Activated CD8-positive, alpha-beta memory T cell treated with anti-CD3 and anti-CD28 coated beads, Interleukin-2, amount 10 ng/mL, durations not matched to agents 7 days and 5 days (primary cell): ENCODE results near the gene CABP7. TPM values are rescaled to one million over a fixed set of nuclear protein-coding genes. Genes with fewer than 3 reads are reported as not detected.

Experiments
- ATAC-seq: fragments of 150-1000 bp; cut with Tn5 transposase; one replicate; pipeline ENCODE4 v1.10.0; 2021; ENCODE audit warnings: moderate library complexity
- CTCF ChIA-PET: fragments of 350-600 bp; sonication (Branson Sonifier 250); formaldehyde crosslinking; loops from one replicate; lab custom pipeline; 2021; ENCODE audit warnings: antibody characterized with exemption; lab: Charles Lee
- DNase-seq: peaks from one replicate; pipeline ENCODE4 v3.0.0-alpha.2; 2020
- H3K27ac Mint-ChIP-seq: one replicate; pipeline ENCODE4 v1.8.0; 2021; ENCODE audit warnings: mild to moderate bottlenecking, mixed read lengths
- H3K27me3 Mint-ChIP-seq: one replicate; pipeline ENCODE4 v1.8.0; 2021; ENCODE audit warnings: mixed read lengths
- H3K36me3 Mint-ChIP-seq: one replicate; pipeline ENCODE4 v1.8.0; 2021; ENCODE audit warnings: mild to moderate bottlenecking, mixed read lengths
- H3K4me1 Mint-ChIP-seq: one replicate; pipeline ENCODE4 v1.8.0; 2021; ENCODE audit warnings: mixed read lengths
- H3K4me3 Mint-ChIP-seq: one replicate; pipeline ENCODE4 v1.8.0; 2021; ENCODE audit warnings: mild to moderate bottlenecking, moderate library complexity, mixed read lengths
- H3K9me3 Mint-ChIP-seq: one replicate; pipeline ENCODE4 v1.8.0; 2022; ENCODE audit warnings: low read depth, mixed read lengths
- total RNA-seq, 2 experiments: library from RNA; stranded (reverse); gene quantifications; one replicate each; pipeline ENCODE4 v1.2.3, GENCODE V29; 2021

The CABP7 gene
- total RNA-seq, 2 experiments from 2014 or later, result not detected

DNA sequence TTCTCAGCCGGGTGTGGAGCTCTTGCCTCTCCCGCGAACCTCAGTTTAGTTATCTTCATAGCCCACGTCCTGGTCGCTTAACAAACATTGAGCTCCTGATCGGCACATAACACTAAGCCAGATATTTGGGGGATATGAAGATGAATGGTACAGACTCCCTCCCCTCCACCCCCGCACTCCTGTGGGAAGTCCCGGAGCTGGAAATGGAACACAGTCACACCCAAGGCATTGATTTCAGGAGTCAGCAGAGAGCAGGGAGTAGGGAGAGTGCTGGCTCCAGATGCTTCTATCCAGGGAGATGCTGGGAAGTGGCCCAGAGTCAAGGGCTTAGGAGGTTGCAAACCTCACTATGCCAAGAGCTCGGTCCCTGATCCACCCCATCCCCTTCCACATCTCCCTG, 26.1 kb upstream of the CABP7 start:
- ATAC-seq, result no peak

DNA sequence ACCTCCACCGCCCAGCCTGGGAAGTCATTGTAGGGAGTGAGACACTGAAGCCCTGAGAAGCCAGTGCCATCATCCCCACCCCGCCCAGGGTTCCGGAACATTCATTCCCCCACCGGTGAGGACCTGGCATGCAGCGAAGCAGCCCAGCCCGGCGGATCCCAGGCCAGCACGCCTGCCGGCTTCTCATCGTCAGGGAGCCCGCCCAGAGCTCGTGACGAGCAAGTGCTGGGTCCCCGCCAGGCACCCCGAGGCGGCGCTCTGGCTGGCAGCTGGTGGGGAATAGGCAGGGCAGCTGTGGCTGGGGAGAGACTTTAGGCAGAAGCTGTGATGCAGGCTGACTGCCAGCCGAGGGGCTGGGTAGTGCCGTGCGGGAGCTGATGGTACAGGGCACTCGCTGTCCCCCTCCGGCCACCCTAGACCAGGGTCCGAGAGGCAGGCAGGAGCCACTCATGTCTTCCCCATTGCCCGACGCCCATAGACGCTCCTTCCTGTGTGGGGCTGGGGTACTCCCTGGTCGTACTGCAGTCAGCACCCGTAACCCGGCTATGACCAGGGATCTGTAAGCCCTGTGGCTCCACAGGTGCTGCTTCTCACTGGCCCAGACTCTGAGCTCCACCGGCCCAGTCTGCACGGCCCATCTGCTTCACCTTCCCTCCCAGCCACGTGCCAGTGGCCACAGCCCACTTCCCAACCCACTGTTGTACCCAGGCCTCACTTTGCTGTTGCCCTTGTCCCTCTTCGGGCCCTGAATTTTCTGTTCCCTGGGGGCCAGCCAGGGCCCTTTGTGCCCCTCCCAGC, 24.5 kb upstream of the CABP7 start:
- no peak overlapping the region for H3K27ac Mint-ChIP-seq
- no peak overlapping the region for H3K4me3 Mint-ChIP-seq
- H3K4me1 Mint-ChIP-seq, result no peaks in the 10 kb centered on the region
- H3K36me3 Mint-ChIP-seq, result peaks cover 5% of the 10 kb centered on the region
- CTCF ChIA-PET, result interaction anchor here (1.2 kb wide), 1 partner anchor 393 kb away, joined by 3 read pairs; no protein-coding TSS in a partner anchor
- ATAC-seq (no peak), DNase-seq (no peak)
- no peaks in the 10 kb centered on the region for H3K27me3 Mint-ChIP-seq
- no peaks in the 10 kb centered on the region for H3K9me3 Mint-ChIP-seq

More for the DNA sequence above, 26.1 kb upstream of the CABP7 start:
- Mint-ChIP-seq H3K9me3 (no peaks in the 10 kb centered on the region), H3K4me3 (no peak overlapping the region), H3K27me3 (no peaks in the 10 kb centered on the region), H3K4me1 (no peaks in the 10 kb centered on the region), H3K36me3 (peaks cover 5% of the 10 kb centered on the region), H3K27ac (no peak overlapping the region)
- CTCF ChIA-PET, result no interaction called here
- no peak for DNase-seq

DNA sequence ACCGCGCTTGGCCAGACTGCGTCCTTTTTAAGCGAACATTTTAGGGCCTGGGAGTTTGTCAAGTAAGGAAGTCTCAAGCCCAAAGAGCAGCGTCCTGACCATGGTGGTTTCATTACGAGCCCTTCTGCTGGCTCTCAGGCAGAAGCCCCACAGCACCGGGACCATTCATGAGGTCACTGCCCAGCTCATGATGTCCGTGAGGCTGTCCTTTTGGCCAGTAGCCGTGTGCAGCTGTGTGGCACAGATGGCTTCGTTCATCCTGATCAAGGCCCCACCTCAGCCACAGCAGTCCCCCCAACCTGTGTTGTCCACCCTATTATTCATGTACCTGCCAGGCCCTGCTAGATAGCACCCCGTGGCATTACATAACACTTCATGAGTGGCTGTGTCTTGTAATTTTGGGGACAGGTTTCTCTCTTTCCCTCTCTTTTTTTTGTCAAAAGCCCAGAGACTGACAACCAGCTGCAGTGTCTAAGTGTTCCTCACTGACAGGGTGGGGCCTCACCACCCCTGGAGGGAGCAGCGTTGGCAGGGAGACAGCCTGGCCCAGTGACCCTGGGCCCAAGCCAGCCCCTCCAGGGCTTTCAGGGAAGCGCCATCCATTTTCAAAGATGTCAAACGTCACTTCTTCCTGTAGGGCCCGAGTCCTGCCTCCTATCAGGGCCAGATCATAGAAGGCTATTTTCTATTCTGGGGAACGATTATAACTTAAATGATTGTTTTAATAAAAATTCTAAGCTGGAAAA, 21.8 kb upstream of the CABP7 start:
- Mint-ChIP-seq H3K4me3 (no peak overlapping the region), H3K27me3 (peaks cover 4% of the 10 kb centered on the region), H3K36me3 (peaks cover 5% of the 10 kb centered on the region), H3K27ac (no peak overlapping the region), H3K4me1 (peaks cover 7% of the 10 kb centered on the region), H3K9me3 (no peaks in the 10 kb centered on the region)
- ATAC-seq (no peak), DNase-seq (no peak)
- CTCF ChIA-PET, result no interaction called here

DNA sequence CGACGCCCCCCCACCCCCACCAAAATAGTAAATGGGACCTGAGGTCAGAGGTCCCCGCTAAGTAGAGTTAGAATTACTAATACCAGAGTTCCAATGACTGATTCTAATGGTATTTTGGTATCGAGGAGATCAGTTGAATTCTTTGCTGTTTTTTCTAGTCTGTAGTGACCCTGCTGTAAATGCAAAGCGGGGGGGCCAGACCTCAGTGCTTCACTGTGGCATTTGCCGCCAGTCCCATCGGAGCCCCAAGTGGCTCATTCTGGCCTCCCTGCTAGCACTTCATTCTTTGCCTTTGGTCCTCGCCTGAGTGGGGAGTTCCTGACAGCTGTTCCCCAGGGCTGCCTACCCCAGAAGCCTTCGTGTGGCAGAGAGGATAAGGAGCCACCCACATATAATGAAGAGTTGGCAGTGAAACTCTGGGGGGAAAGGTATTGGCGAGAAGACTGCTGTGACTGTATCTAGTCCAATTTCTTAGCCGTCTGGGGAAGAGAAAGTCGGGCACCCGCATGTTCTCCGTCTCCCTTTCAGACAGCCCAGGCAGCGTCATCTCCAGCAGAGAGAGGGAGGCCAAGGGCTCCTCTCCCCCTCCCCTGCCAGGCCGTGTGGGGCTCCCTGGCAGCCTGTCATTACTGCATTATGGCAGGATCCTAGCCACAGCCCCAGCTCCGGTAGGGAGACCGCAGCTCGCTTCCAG, 19.4 kb upstream of the CABP7 start:
- ATAC-seq (no peak), DNase-seq (no peak)
- Mint-ChIP-seq H3K9me3 (no peaks in the 10 kb centered on the region), H3K4me1 (peaks cover 7% of the 10 kb centered on the region), H3K4me3 (no peak overlapping the region), H3K27me3 (peaks cover 10% of the 10 kb centered on the region), H3K27ac (no peak overlapping the region), H3K36me3 (peaks cover 3% of the 10 kb centered on the region)
- CTCF ChIA-PET, result interaction anchor here (1.3 to 2.1 kb wide), 2 partner anchors 16 to 305 kb away, joined by 3 to 9 read pairs; no protein-coding TSS in a partner anchor

DNA sequence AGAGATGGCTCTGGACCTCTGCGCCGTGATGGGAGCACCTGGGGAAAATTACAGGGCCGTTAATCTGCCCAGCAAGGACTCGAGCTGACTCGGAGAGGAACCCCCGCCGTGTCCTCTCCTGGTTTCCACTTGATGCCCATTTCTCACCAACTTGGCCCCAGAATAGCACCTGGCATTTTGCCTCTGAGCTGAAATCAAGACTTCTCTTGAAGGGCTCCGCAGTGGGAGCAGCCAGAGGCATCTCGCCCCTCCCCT, 19.0 kb upstream of the CABP7 start:
- no peak overlapping the region for H3K4me3 Mint-ChIP-seq
- no peak for ATAC-seq
- peaks cover 7% of the 10 kb centered on the region for H3K4me1 Mint-ChIP-seq
- no peak overlapping the region for H3K27ac Mint-ChIP-seq
- no peaks in the 10 kb centered on the region for H3K36me3 Mint-ChIP-seq
- no peaks in the 10 kb centered on the region for H3K9me3 Mint-ChIP-seq
- no peak for DNase-seq
- CTCF ChIA-PET, result interaction anchor here (0.8 to 2.1 kb wide), 3 partner anchors 17 to 388 kb away, joined by 3 to 9 read pairs (median 4); no protein-coding TSS in a partner anchor
- peaks cover 10% of the 10 kb centered on the region for H3K27me3 Mint-ChIP-seq

DNA sequence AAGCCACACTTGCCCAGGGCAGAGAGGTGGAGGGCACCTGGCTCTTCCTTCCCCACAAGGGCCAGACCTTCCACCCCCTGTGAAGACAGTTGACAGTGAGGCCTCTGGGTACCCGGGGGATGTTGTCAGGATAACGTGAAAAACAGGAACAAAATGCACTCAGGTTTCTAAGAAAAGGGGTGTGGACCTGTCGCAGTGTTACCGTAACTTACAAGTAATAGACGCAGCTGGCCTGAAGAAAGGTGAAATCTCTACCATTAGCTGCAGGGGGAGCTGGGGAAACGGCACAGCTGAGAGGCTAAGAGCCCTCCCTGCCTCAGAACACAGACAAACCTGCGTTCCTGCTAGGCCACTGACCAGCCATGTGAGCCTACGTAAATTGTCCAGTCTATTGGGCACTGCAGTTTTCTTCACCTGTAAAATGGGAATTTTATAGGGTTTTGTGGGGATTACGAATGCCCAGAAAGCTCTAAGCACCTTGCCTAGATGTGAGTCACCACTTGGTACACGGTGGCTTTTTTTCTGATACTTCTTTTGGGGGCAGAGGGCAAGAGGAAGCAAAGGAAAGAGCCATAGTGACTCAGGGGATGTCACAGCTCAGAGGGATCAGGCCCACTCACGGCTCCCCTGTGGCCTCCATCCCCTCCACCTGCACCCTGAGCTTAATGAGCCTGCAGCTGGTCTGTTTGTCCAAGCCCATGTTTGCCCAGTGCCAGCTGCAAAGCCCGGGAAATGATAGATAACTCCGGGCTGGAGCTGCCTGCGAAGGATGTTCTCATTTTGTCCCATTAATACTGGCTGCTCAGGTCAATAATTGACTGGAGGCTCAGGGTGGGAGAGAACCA, 18.4 kb upstream of the CABP7 start:
- ATAC-seq, result peak; percentile 43
- Mint-ChIP-seq H3K4me1 (peaks cover 7% of the 10 kb centered on the region), H3K36me3 (no peaks in the 10 kb centered on the region), H3K4me3 (no peak overlapping the region), H3K9me3 (no peaks in the 10 kb centered on the region), H3K27ac (no peak overlapping the region), H3K27me3 (peaks cover 14% of the 10 kb centered on the region)
- CTCF ChIA-PET, result interaction anchor here (0.8 to 2.1 kb wide), 4 partner anchors 12 to 388 kb away, joined by 3 to 9 read pairs (median 4); no protein-coding TSS in a partner anchor
- DNase-seq, result no peak

DNA sequence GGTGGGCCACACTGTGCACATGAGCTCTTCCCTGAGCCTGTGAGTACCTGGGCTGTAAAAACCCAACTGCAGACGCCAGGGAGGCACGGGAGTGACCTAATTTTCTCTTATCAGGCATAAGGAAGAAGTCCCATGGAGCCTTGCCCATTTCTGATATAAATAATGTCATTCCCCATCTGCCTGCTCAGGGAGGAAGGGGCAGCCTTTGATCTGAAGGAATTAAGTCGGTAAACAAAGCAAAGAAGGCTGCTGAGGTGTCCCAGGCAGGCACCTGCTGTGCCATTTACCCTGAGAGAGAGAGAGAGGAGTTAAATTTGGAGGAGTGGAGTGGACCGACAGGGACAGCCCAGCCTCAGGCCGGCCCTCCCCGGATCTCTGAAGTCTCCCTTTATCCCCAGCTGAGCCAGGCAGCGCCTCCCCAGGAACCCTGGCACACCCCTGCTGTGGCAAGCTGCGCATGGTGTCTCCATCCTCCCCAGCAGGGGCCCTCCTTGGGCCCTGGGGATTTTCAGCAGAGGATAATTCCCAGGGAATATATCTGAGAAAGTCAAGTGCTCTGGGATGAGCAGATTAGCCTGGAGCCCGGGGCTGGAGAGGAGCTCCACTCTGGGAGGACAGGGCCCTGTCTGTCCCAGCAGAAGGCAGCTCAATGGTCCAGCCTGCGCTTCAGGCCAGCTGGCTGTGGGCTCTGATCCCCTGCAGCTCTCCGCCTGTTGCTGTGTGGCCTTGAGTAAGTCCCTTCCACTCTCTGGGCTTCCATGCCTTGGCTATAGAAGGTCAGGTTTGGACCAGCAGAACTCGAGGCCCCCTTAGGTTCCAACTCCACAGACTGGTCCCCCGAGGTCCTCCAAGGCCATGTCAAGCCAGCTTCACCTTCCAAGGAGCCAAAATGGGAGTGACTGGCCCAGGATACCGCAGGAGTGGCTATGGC, 17.5 kb upstream of the CABP7 start:
- no peak for DNase-seq
- Mint-ChIP-seq H3K27me3 (peaks cover 14% of the 10 kb centered on the region), H3K4me3 (no peak overlapping the region), H3K4me1 (peaks cover 7% of the 10 kb centered on the region), H3K27ac (no peak overlapping the region), H3K36me3 (no peaks in the 10 kb centered on the region), H3K9me3 (no peaks in the 10 kb centered on the region)
- no peak for ATAC-seq
- CTCF ChIA-PET, result interaction anchor here (0.9 to 2.1 kb wide), 2 partner anchors 12 to 303 kb away, joined by 4 to 9 read pairs; no protein-coding TSS in a partner anchor

DNA sequence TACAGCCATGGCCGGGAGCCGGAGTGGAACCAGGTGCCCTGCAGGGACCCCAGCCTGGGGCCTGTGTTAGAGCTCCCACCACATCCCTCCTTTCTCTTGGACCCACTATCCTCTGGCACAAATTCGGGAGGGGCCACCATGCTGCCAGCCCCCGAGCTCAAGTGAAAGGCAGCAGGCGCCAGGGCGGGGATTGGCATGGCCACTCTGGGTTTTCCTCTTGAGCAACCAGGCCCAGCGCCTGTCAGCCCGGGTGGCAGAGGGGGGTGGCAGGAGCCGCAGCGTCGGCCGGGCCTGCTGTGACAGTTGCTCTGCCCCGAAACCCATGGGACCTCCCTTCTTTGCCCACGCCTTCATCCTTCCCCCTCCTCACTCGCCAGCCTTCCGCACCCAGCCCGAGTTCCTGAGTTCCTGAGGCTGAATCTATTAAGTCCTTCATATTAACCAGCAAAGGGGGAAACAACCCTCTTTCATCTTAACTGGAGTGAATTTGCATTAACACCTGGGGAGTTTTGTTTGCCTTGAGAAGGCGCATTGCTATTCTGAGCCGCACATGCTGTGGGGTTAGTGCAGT, 16.8 kb upstream of the CABP7 start:
- DNase-seq (no peak), ATAC-seq (no peak)
- Mint-ChIP-seq H3K9me3 (no peaks in the 10 kb centered on the region), H3K4me3 (no peak overlapping the region), H3K36me3 (no peaks in the 10 kb centered on the region), H3K27ac (no peak overlapping the region), H3K27me3 (peaks cover 14% of the 10 kb centered on the region), H3K4me1 (peaks cover 7% of the 10 kb centered on the region)
- CTCF ChIA-PET, result no interaction called here

DNA sequence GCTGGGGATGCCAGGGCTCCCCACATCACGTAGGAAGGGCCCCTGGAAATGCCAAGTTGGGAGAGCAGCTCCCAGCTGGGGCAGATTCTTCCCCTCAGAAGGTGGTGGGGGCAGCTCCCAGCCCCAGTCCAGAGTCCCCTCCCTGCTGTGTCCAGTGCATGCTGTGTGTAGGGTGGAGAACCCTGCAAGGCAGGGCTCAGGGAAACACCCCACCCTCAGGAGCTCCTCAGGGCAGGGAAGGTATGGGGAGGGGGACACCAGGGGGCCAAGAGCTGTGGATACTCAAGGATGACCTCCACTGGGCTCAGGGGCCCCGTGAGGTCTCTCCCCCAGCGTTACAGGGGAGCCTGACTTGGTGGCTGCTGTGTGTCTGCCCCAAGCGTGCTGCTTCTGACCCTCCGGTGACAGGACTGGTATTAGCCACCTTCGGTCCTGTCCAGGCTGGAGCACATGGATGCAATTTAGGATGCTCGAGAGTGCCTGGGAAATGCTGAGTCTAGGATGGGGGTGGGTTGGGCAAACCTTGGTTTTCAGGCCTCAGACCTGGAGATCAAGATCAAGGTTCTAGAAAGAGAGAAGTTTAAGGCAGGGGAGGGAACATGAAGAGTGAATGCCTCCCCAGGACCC, 16.1 kb upstream of the CABP7 start:
- CTCF ChIA-PET, result no interaction called here
- Mint-ChIP-seq H3K9me3 (no peaks in the 10 kb centered on the region), H3K27me3 (peaks cover 14% of the 10 kb centered on the region), H3K36me3 (no peaks in the 10 kb centered on the region), H3K4me1 (peaks cover 7% of the 10 kb centered on the region), H3K27ac (no peak overlapping the region), H3K4me3 (no peak overlapping the region)
- no peak for ATAC-seq
- DNase-seq, result no peak

DNA sequence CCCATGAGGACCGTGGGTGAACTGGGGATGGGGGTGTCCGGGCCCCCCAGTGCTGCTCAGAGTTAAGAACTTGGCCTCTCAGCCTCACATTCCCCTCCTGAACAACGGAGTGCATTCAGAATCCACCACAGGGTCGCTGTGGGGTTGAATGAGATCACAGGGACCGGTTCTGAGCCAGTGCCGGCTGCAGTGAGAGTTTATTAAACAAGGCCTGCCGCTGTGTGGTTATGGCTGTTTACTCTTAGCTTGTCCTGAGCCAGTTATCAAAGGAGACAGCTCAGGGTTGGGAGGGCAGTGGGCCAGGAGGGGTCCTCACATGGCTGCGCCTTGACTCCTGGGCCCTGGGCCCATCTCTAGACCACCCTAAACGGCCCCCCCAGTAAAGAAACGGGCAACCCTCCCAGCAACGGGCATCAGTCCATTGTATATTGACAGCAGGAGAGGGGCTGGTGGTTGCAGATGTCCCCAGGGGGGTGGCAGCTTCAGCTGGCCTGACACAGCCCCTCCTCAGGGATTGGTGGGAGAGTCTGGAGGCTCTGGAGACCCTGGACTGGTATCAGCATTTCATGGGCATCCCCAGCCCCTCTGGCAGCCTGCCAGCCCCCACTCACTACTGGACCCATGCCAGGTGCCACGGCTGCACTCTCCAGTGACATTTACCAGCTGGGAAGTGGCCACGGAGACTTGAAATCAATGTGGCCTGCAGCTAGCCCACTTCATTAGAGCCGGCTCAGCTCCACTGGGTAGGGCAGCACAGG, 15.1 kb upstream of the CABP7 start:
- DNase-seq (no peak), ATAC-seq (no peak)
- CTCF ChIA-PET, result interaction anchor here (1.0 kb wide), 1 partner anchor 384 kb away, joined by 3 read pairs; no protein-coding TSS in a partner anchor
- no peak overlapping the region for H3K27ac Mint-ChIP-seq
- H3K9me3 Mint-ChIP-seq, result no peaks in the 10 kb centered on the region
- no peak overlapping the region for H3K4me3 Mint-ChIP-seq
- no peaks in the 10 kb centered on the region for H3K36me3 Mint-ChIP-seq
- H3K4me1 Mint-ChIP-seq, result peaks cover 7% of the 10 kb centered on the region
- peaks cover 14% of the 10 kb centered on the region for H3K27me3 Mint-ChIP-seq

DNA sequence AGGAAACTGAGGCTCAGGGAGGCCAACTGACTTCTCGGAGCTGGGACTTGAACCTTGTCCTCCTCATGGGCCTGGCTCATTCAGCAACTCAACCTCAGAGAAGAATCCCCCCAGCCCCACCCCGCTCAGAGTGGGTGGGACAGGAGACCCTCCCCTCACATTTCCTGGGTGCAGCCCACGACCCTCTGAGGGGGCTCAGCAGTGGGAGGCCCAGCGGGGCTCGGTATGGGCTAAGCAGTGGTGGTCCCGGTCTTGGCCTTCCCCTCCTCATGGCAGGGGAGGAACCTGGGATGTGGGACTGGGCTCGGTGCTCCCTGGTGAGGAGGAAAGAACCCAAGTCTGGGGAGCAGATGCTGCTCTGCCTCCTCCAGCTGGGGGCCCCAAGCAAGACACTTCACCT, 14.2 kb upstream of the CABP7 start:
- H3K9me3 Mint-ChIP-seq, result no peaks in the 10 kb centered on the region
- no peak overlapping the region for H3K27ac Mint-ChIP-seq
- peaks cover 7% of the 10 kb centered on the region for H3K4me1 Mint-ChIP-seq
- no peak overlapping the region for H3K4me3 Mint-ChIP-seq
- DNase-seq (no peak), ATAC-seq (no peak)
- peaks cover 14% of the 10 kb centered on the region for H3K27me3 Mint-ChIP-seq
- no peaks in the 10 kb centered on the region for H3K36me3 Mint-ChIP-seq
- CTCF ChIA-PET, result interaction anchor here (1.0 kb wide), 1 partner anchor 383 kb away, joined by 3 read pairs; no protein-coding TSS in a partner anchor
